Gastrocnemius medialis (tissue), 4 donors: ENCODE results near the gene JAG2.

ENCODE experiments used
- CTCF ChIP-seq, 5 experiments: fragments of 450-650 bp in 3 of 5; fragments of 200-600 bp in 2 of 5; sonication (generic) in 2 of 5; IDR thresholded peaks in 4 of 5; conservative IDR thresholded peaks in 1 of 5; 1 replicate in 4 of 5; 2 replicates in 1 of 5; pipeline ENCODE4 v1.5.1; 2016 to 2019; ENCODE audit warnings: antibody characterized with exemption in 5 of 5, mild to moderate bottlenecking in 3 of 5, moderate library complexity in 3 of 5
- POLR2A ChIP-seq, 2 donors: fragments of 450-650 bp; IDR thresholded peaks; one replicate each; pipeline ENCODE4 v1.6.1; 2017; ENCODE audit warnings: antibody characterized with exemption in 2 of 2, mild to moderate bottlenecking in 2 of 2, moderate library complexity in 2 of 2

- TF ChIP-seq CTCF (IDR thresholded peaks at IDR 0.05 in 4 of 5, conservative IDR thresholded peaks at IDR 0.05 in 1 of 5) (no peak), POLR2A (IDR thresholded peaks at IDR 0.05) (no peak)
Observed at GRCh38 chr14:105143451-105144025, 25.0 kb downstream of the JAG2 start.
